Activated naive CD4-positive, alpha-beta T cell treated with anti-CD3 and anti-CD28 coated beads for 36 hours (primary cell): ENCODE data around the gene GDAP1L1. TPM values are rescaled to one million over a fixed set of nuclear protein-coding genes. Genes with fewer than 3 reads are reported as not detected.

Source experiments
- CTCF ChIA-PET: fragments of 350-600 bp; sonication (Branson Sonifier 250); formaldehyde crosslinking; loops from one replicate; lab custom pipeline; 2021; ENCODE audit warnings: antibody characterized with exemption; lab: Charles Lee
- DNase-seq: peaks from one replicate; pipeline ENCODE4 v3.0.0-alpha.2; 2020
- H3K27ac Mint-ChIP-seq: one replicate; pipeline ENCODE4 v1.8.0; 2021; ENCODE audit warnings: mild to moderate bottlenecking, mixed read lengths
- H3K27me3 Mint-ChIP-seq: one replicate; pipeline ENCODE4 v1.8.0; 2021; ENCODE audit warnings: low read depth, mixed read lengths
- H3K36me3 Mint-ChIP-seq: one replicate; pipeline ENCODE4 v1.8.0; 2021; ENCODE audit warnings: low read depth, mixed read lengths
- H3K4me1 Mint-ChIP-seq: one replicate; pipeline ENCODE4 v1.8.0; 2021; ENCODE audit warnings: low read depth, mixed read lengths
- H3K4me3 Mint-ChIP-seq: one replicate; pipeline ENCODE4 v1.8.0; 2021; ENCODE audit warnings: mild to moderate bottlenecking, moderate library complexity, mixed read lengths
- H3K9me3 Mint-ChIP-seq: one replicate; pipeline ENCODE4 v1.8.0; 2021; ENCODE audit warnings: mixed read lengths
- intact Hi-C: fragments of 100-400 bp; cut with micrococcal nuclease; formaldehyde crosslinking; loops from one replicate; pipeline ENCODE4 v1.15.1; 2023
- total RNA-seq, 2 experiments: library from RNA; stranded (reverse); gene quantifications; one replicate each; pipeline ENCODE4 v1.2.3, GENCODE V29; 2021

GDAP1L1 gene
- total RNA-seq, 2 experiments from 2014 or later: 0.27 to 0.50 TPM

DNA sequence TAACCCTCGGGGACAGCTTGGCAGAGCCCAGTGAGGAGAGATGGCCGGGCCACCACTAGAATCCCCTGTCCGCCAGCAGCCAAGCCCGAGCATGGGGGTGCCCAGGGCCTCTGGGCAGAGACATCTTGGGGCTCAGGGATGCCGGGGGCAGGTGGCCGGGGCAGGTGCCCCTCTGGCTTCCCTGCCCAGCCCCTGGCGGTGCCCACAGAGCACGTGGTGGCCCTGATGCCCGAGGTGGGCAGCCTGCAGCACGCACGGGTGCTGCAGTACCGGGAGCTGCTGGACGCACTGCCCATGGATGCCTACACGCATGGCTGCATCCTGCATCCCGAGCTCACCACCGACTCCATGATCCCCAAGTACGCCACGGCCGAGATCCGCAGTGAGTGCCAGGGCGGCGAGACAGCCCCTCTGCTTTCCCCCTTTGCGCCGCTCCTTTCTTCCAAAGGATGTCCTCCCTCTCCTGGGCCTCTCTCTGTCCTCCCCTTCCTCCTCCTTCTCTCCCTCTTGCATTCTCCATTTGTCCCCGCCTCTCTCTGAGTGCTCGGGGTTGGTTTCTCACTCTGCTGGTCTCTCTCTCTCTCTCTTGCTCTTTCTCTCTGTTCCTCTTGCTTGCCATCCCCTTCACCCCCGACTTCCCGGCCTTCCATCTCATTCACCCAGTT, 11.2 kb downstream of the GDAP1L1 start:
- intact Hi-C loops: no loop called here
- no peak overlapping the region for H3K4me3 Mint-ChIP-seq
- no peaks in the 10 kb centered on the region for H3K36me3 Mint-ChIP-seq
- DNase-seq: no peak
- no peaks in the 10 kb centered on the region for H3K27me3 Mint-ChIP-seq
- H3K9me3 Mint-ChIP-seq: no peaks in the 10 kb centered on the region
- no peaks in the 10 kb centered on the region for H3K4me1 Mint-ChIP-seq
- CTCF ChIA-PET: no interaction called here
- H3K27ac Mint-ChIP-seq: no peak overlapping the region

DNA sequence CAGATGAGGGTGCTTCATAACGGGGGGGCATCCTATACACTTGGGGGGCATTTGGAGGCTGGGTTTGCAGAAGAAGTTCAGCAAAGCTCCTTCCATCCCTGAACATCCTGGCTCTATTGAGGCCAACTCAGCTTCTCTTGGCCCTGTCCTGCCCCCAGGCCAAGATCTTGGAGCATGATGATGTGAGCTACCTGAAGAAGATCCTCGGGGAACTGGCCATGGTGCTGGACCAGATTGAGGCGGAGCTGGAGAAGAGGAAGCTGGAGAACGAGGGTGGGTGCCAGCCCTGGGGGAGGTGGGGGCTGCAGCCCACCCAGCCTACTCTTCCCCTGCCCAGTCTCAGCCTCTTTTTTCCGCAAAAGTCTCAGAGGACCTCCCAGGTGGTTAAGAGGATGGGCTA, 17.2 kb downstream of the GDAP1L1 start:
- Mint-ChIP-seq H3K4me1 (no peaks in the 10 kb centered on the region), H3K9me3 (no peaks in the 10 kb centered on the region), H3K27me3 (no peaks in the 10 kb centered on the region), H3K27ac (no peak overlapping the region), H3K36me3 (no peaks in the 10 kb centered on the region), H3K4me3 (no peak overlapping the region)
- DNase-seq: peak; percentile 23
- CTCF ChIA-PET: interaction anchor here (1.6 kb wide), 1 partner anchor 47 kb away, joined by 4 read pairs; the partner anchor contains the start of gene FITM2
- intact Hi-C loops: no loop called here

- intact Hi-C loops: no loop called here
- no peak for DNase-seq
- no peaks in the 10 kb centered on the region for H3K4me1 Mint-ChIP-seq
- H3K9me3 Mint-ChIP-seq: no peaks in the 10 kb centered on the region
- peaks cover 1% of the 10 kb centered on the region for H3K36me3 Mint-ChIP-seq
- no peaks in the 10 kb centered on the region for H3K27me3 Mint-ChIP-seq
- no peak overlapping the region for H3K4me3 Mint-ChIP-seq
- CTCF ChIA-PET: no interaction called here
- no peak overlapping the region for H3K27ac Mint-ChIP-seq
Observed at GRCh38 chr20:44268802-44269201, 21.7 kb downstream of the GDAP1L1 start.

GRCh38 chr20:44271915-44272663, 25.0 kb downstream of the GDAP1L1 start:
- peak; percentile 24 for DNase-seq

DNA sequence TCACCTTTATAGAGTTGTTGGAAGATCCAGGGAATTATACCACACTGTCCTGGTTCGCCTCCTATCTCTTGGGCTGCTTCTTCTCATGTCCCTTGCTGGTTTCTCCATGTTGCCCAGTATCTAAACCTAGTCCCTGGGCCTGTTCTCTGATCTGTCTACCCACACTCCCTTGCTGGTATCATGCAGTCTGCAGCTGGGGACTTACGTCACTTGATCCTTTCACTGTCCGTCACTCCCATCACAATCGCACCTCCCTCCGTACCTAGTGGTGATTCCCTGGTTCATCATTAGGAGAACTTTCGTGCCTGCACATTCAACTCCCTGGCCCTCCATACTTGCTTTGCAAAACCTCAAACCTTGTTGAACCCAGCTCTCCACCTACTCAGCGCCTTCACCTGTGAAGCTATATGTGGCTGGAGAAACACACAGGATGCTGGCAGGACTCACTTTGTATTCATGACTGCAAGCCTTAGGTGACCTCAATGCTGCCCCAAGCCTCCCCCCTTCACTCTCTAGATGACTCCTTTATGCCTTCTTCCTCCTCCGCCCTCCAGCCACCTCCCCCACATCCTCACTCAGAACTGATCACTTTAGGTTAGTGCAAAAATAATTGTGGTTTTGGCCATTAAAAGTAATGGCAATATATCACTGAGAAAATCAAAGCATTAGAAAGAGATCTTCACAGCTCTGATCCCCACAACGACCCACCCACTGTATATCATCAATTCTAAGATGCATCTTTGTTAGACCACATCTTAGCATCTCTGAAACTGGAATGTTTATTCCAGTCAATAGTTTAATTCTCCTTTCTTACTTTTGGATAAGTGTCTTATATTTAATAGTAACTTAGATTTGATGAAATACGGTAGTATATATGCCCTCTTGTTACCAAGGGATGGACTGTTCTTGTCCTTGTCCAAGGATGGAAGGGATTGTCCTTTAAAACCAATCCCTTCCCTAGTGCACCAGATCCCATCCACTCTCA, 26.4 kb downstream of the GDAP1L1 start:
- Mint-ChIP-seq H3K27ac (no peak overlapping the region), H3K4me3 (no peak overlapping the region), H3K36me3 (peaks cover 1% of the 10 kb centered on the region), H3K9me3 (no peaks in the 10 kb centered on the region), H3K27me3 (no peaks in the 10 kb centered on the region), H3K4me1 (no peaks in the 10 kb centered on the region)
- intact Hi-C loops: loop anchor here (5.0 kb wide), 1 partner anchor 56 kb away; no protein-coding TSS in a partner anchor
- CTCF ChIA-PET: interaction anchor here (1.2 kb wide), 1 partner anchor 58 kb away, joined by 3 read pairs; no protein-coding TSS in a partner anchor
- no peak for DNase-seq

More at GRCh38 chr20:44271915-44272663, 25.0 kb downstream of the GDAP1L1 start:
- Mint-ChIP-seq H3K4me3 (no peak overlapping the region), H3K36me3 (peaks cover 1% of the 10 kb centered on the region), H3K9me3 (no peaks in the 10 kb centered on the region), H3K4me1 (no peaks in the 10 kb centered on the region), H3K27ac (no peak overlapping the region), H3K27me3 (no peaks in the 10 kb centered on the region)
- CTCF ChIA-PET: interaction anchor here (0.6 to 1.2 kb wide), 4 partner anchors 16 to 57 kb away, joined by 3 to 6 read pairs (median 4); no protein-coding TSS in a partner anchor
- intact Hi-C loops: loop anchor here (5.0 kb wide), 1 partner anchor 55 kb away; no protein-coding TSS in a partner anchor

- H3K4me3 Mint-ChIP-seq: no peak overlapping the region
- CTCF ChIA-PET: interaction anchor here (1.7 kb wide), 1 partner anchor 57 kb away, joined by 5 read pairs; no protein-coding TSS in a partner anchor
- no peaks in the 10 kb centered on the region for H3K27me3 Mint-ChIP-seq
- no peaks in the 10 kb centered on the region for H3K4me1 Mint-ChIP-seq
- DNase-seq: no peak
- peaks cover 1% of the 10 kb centered on the region for H3K36me3 Mint-ChIP-seq
- no peaks in the 10 kb centered on the region for H3K9me3 Mint-ChIP-seq
- H3K27ac Mint-ChIP-seq: no peak overlapping the region
- intact Hi-C loops: loop anchor here (5.0 kb wide), 1 partner anchor 57 kb away; no protein-coding TSS in a partner anchor
Observed at GRCh38 chr20:44274303-44275017, 27.4 kb downstream of the GDAP1L1 start.

DNA sequence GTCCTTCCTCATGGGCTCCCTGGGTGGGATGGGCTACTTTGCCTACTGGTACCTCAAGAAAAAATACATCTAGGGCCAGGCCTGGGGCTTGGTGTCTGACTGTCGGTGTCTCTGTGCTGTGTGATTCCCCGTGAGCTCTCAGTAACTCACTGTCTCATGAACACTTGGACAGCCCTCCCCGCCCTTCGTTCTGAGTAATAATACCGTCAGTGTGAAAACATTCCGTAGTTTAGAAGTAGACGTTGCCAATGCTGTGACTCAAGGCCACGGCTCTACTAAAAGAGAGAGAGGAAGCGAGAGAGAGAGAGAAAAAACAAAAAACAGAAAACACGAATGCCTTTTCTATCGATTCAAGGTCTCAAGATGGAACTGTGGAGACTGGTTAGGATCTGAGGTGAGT, 32.1 kb downstream of the GDAP1L1 start:
- Mint-ChIP-seq H3K27me3 (no peaks in the 10 kb centered on the region), H3K36me3 (no peaks in the 10 kb centered on the region), H3K27ac (no peak overlapping the region), H3K4me3 (no peak overlapping the region), H3K4me1 (no peaks in the 10 kb centered on the region), H3K9me3 (no peaks in the 10 kb centered on the region)
- CTCF ChIA-PET: interaction anchor here (1.3 kb wide), 1 partner anchor 62 kb away, joined by 4 read pairs; no protein-coding TSS in a partner anchor
- no peak for DNase-seq
- intact Hi-C loops: no loop called here

- Mint-ChIP-seq H3K4me3 (no peak overlapping the region), H3K27ac (no peak overlapping the region), H3K36me3 (no peaks in the 10 kb centered on the region), H3K9me3 (no peaks in the 10 kb centered on the region), H3K27me3 (no peaks in the 10 kb centered on the region), H3K4me1 (no peaks in the 10 kb centered on the region)
- intact Hi-C loops: no loop called here
- CTCF ChIA-PET: interaction anchor here (1.3 kb wide), 1 partner anchor 30 kb away, joined by 3 read pairs; the partner anchor contains the start of gene FITM2
- DNase-seq: no peak
Observed at GRCh38 chr20:44280387-44280786, 33.3 kb downstream of the GDAP1L1 start.

DNA sequence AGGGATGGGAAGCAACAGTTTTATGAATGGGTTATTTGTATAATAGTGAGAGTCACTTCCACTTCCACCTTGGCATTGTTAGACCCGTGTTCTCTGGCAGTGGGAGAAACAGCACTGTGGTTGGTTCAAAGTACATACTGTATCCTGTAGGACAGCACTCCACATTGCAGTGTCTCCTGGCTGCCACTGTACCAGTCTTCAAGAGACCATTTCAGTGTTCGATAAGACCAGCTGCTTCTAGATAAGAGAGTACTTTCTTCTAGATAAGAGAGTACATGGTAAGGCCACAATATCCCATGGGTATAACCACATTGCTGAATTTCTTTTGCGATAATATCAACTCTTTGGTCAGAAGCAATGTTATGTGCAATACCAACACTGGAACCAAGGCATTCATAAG, 35.1 kb downstream of the GDAP1L1 start:
- no peak overlapping the region for H3K4me3 Mint-ChIP-seq
- intact Hi-C loops: no loop called here
- H3K9me3 Mint-ChIP-seq: no peaks in the 10 kb centered on the region
- no peaks in the 10 kb centered on the region for H3K36me3 Mint-ChIP-seq
- no peak overlapping the region for H3K27ac Mint-ChIP-seq
- H3K27me3 Mint-ChIP-seq: no peaks in the 10 kb centered on the region
- no peaks in the 10 kb centered on the region for H3K4me1 Mint-ChIP-seq
- no peak for DNase-seq
- CTCF ChIA-PET: interaction anchor here (0.9 kb wide), 1 partner anchor 29 kb away, joined by 3 read pairs; the partner anchor contains the start of gene FITM2

DNA sequence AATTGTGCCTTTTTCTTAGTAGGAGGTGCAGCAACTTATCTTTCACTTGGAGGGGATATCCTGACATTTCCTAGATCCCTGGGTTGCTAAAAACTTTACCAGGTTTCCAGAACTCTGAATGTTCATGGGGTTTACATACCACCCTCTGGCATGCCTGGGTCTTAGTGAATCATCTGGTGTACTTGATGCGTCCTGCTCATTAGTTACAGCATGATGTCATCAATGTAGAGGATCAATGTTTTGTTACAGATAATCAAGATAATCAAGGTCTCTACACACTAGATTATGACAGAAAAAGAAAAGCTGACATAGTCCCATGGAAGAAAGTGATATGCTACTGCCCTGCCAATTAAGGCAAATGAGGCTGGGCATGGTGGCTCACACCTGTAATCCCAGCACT, 36.9 kb downstream of the GDAP1L1 start:
- CTCF ChIA-PET: interaction anchor here (0.6 to 1.0 kb wide), 2 partner anchors 8 to 901 kb away, joined by 3 to 4 read pairs; no protein-coding TSS in a partner anchor
- Mint-ChIP-seq H3K27ac (no peak overlapping the region), H3K4me3 (no peak overlapping the region), H3K27me3 (no peaks in the 10 kb centered on the region), H3K9me3 (peaks cover 3% of the 10 kb centered on the region), H3K36me3 (peaks cover 7% of the 10 kb centered on the region), H3K4me1 (no peaks in the 10 kb centered on the region)
- intact Hi-C loops: no loop called here
- DNase-seq: no peak
